Stimulated activated CD4-positive, alpha-beta T cell treated with anti-CD3 and anti-CD28 coated beads, TNF-alpha, amount 100 ng/mL, for 4 hours (primary cell): ENCODE measurements around the gene ITSN2.

Experiments used
- DNase-seq, 3 experiments: peaks; one replicate each; pipeline ENCODE4 v3.0.0-alpha.2; 2020; ENCODE audit warnings: low read depth in 3 of 3

Gene ITSN2

GRCh38 chr2:24269265-24269664 lies 91.1 kb downstream of the ITSN2 start:
- no peak for DNase-seq

GRCh38 chr2:24265212-24265611 lies 95.1 kb downstream of the ITSN2 start:
- DNase-seq, result no peak

- DNase-seq, result no peak
These were observed 97.8 kb downstream of the ITSN2 start for GRCh38 chr2:24262421-24262970.

DNA sequence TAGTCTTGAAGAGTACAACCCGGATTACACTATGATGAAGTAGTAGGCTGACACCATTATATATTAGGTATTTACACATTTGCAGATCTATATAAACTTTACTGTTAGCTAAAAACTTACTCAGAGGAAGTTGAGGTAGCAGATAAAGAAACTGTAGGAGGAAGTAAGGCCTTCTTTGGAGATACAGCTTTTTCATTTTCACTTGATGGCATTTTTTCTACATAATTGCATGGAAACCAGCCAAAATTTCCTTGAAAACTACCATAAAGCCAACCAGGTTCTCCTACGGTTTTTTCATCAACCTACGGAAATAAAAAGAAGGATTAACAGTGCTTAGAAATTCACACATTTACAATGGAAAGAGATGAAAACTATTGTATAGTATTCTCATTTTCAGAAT lies 98.9 kb downstream of the ITSN2 start:
- no peak for DNase-seq

DNA sequence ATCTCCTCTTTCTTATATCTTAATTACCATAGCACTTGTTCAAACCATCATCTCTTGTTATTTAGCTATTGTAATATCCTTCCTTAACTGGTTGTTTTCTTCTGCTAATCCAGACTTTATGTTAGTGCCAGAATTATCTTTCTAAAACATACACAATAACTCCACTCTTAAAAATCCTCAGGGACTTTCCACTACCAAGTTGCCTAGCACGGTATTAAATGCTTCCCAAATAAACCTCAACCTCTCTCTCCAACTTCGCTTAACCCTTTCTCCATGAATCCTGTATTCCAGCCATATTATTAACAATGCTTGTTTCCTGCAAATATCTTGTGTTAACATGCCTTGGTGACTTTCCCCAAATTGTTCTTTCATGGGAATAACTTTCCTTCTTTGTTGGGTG lies 101.0 kb downstream of the ITSN2 start:
- DNase-seq, result no peak

DNA sequence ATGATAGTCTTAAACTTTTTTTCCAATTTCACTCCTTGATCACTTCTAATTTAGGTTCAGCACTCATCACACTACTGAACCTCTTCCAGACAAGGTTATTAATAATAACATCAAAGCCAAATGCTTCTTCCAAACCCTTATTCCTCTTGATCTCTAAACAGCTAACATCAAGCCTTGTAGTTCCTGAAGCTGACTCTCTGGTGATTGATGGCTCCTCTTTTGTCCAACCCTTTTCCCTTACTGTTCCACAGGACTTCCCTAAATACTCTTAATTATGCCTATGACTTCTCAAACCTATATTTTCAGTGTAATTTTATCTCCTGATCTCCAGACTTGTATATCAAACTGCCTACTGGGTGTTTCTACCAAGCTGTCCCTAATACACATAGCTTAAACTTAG lies 101.6 kb downstream of the ITSN2 start:
- DNase-seq, result no peak

DNA sequence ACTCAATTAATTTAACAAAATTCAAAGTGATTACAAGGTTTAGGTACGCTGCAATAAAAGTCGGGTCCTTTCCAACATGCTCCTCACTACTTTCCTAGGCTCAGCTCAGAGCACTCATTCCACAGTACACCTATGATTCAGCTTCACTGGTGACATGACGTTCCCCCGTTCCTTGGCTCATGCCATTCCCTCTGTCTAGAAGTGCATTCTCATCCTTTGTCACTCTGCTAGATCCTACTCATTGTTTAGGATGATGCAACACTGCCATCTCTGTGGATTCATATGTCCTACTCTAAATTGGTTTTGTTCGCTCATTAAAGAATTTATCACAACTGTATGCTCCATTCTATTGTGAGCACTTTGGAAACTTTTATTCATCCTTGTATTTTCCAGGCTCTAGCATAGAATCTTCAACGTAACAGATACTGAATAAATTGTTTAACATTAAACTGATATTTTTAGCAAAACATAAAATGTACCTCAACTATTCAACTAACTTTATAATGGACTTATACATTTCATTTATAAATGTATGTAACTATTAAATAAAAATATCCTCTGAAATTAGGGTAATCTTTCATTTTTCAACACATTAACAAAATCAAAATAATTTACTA lies 106.9 kb downstream of the ITSN2 start:
- no peak for DNase-seq

- DNase-seq, result no peak
These were observed 112.7 kb downstream of the ITSN2 start for GRCh38 chr2:24247592-24247991.

DNA sequence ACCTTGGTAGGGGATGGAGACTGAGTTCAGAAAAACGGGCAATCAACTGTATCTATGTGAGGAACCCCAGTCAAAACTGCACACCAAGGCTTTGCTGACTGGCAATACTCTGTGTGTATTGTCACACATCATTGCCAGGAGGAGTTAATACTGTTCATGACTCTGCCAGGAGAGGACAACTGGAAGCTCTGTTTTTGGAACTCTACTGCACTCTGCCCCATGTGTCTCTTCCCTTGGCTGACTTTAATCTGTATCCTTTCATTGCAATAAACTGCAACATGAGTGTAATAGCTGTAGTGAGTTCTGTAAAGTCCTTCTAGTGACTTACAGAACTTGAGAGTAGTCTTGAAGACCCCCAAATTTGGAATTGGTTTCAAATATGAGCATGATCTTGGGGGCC lies 113.2 kb downstream of the ITSN2 start:
- no peak for DNase-seq

DNA sequence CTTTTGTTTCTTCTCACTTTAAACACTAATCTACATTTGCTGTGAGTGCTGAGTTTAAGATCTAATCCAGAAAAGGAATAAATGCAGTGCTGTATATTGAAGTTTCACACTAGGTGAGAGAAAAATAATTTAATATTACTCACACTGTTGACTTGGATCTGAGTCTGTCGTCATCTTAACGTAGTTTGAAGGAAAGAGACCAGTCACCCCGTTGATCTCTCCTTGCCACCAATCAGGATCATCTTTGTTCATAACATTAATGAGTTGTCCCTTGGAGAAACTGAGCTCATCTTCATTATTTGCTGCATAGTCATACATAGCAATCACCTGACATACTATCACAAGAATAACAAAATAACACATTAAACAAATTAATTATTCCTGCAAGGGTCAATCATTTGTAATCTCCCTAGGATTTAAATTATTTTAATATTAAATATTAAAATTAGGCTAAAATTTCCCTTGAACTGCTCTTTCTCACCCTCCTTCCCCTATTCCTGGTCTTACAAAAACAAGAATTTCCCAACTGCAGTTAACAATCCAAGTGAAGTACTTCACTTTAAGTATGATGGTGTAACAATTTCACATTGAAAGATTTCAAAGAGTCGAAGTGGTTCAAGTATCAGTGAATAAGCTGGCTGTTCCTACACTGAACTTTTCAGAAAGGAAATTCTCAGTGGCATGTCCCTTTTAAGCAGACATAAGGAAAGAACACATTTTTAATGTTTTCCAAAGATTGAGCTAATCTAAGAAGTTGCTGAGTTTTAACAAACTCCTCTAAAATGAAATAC lies 114.2 kb downstream of the ITSN2 start:
- DNase-seq, result no peak

- no peak for DNase-seq
These were observed 118.8 kb downstream of the ITSN2 start for GRCh38 chr2:24241528-24241927.

GRCh38 chr2:24239553-24239952 lies 120.8 kb downstream of the ITSN2 start:
- no peak for DNase-seq

- no peak for DNase-seq
These were observed 122.2 kb downstream of the ITSN2 start for GRCh38 chr2:24238158-24238557.

GRCh38 chr2:24237313-24237712 lies 123.0 kb downstream of the ITSN2 start:
- DNase-seq, result no peak

GRCh38 chr2:24233321-24233720 lies 127.0 kb downstream of the ITSN2 start:
- no peak for DNase-seq

- DNase-seq, result no peak
These were observed 128.9 kb downstream of the ITSN2 start for GRCh38 chr2:24231461-24231881.

DNA sequence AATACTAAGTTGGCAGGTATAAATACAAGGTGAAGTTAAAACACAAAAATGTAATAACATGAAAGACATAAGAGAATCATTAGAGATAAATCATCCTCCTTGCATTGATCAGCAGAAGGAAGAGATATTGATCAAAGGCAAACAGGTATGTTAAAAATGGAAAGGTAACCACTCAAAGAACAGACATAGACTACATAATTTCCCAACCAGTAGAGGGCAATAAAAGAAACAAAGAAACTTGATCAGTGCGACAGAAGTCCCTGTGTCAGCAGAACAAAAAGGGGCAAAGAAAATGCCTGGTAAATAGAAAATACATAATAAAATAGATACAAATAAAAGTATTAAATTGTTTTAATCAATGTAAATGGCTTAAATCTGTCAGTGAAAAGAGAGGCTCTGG lies 131.9 kb downstream of the ITSN2 start:
- no peak for DNase-seq

- DNase-seq, result no peak
These were observed 134.7 kb downstream of the ITSN2 start for GRCh38 chr2:24225499-24226242.

GRCh38 chr2:24222946-24223345 lies 137.4 kb downstream of the ITSN2 start:
- no peak for DNase-seq

- DNase-seq, result no peak
These were observed 138.8 kb downstream of the ITSN2 start for GRCh38 chr2:24221343-24222050.

GRCh38 chr2:24220554-24221291 lies 139.6 kb downstream of the ITSN2 start:
- no peak for DNase-seq
